ENCODE measurements around the gene BRCA1. TPM values are rescaled to one million over a fixed set of nuclear protein-coding genes. Genes with fewer than 3 reads are reported as not detected.

The BRCA1 gene
- total RNA-seq (2022; extraction: Qiagen RNA extraction): 20.3 to 28.5 TPM (median 26.2 TPM) in 5 replicates

DNA sequence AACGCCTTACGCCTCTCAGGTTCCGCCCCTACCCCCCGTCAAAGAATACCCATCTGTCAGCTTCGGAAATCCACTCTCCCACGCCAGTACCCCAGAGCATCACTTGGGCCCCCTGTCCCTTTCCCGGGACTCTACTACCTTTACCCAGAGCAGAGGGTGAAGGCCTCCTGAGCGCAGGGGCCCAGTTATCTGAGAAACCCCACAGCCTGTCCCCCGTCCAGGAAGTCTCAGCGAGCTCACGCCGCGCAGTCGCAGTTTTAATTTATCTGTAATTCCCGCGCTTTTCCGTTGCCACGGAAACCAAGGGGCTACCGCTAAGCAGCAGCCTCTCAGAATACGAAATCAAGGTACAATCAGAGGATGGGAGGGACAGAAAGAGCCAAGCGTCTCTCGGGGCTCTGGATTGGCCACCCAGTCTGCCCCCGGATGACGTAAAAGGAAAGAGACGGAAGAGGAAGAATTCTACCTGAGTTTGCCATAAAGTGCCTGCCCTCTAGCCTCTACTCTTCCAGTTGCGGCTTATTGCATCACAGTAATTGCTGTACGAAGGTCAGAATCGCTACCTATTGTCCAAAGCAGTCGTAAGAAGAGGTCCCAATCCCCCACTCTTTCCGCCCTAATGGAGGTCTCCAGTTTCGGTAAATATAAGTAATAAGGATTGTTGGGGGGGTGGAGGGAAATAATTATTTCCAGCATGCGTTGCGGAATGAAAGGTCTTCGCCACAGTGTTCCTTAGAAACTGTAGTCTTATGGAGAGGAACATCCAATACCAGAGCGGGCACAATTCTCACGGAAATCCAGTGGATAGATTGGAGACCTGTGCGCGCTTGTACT, at the start of gene BRCA1:
TSS of gene BRCA1 (minus strand) at position 232 of the 834 bp plus-strand sequence. CDS start 1,268 bp downstream, outside the sequence.

GRCh38 chr17:43170766-43171585, 45.8 kb upstream of the BRCA1 start, which contains the start of gene NBR1:
Gene NBR1, plus strand, starts transcription at chr17:43171214. Its CDS starts 4,586 bp downstream, at chr17:43175800.

GRCh38 chr17:43024407-43025289, 100.5 kb downstream of the BRCA1 start, which contains the start of gene RND2:
Gene RND2, plus strand, starts transcription at chr17:43025231. Its CDS starts 117 bp downstream, at chr17:43025348.

DNA sequence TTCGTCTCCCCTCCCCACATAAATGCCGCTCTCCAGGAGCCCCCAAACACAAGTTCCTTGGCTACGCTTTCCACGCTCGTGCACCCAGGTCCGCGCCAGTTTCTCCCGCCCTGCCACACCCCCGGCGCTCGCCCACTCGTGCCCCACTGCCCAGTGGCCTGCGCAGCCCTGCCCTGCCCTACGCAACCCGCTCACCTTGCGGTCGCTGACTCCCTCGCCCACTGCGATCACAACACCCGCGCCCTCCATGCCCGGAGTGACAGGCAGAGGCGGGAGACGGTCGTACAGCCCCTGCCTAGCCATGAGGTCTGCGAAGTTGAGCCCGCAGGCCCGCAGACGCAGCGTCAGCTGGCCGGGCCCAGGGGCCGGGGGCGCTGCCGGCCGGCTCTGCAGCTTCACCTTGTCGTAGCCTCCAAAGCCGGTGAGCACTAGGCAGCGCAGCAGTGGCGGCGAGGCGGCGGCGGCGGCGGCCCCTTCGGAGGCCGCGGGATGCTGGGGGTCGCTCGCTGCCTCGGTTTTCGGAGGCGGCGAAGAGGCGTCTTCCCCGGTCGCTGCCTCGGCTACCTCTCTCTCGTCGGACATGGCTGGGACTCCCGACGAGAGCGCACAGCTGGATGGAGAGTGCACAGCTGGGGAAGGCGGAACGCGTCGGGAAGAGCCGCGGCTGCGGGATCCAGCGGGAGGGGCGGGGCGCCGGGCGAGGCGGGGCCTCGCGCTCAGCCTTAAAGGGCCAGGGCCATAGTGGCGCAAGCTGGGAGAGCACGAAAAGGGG, 103.2 kb downstream of the BRCA1 start, which contains the start of gene VAT1:
TSS of gene VAT1 (minus strand) at position 645 of the 772 bp plus-strand sequence. CDS start at position 582, 63 bp downstream.

GRCh38 chr17:43006639-43007551, 118.3 kb downstream of the BRCA1 start, which contains the start of gene IFI35:
Gene IFI35, plus strand, starts transcription at chr17:43006784. Its CDS starts 164 bp downstream, at chr17:43006948.

DNA sequence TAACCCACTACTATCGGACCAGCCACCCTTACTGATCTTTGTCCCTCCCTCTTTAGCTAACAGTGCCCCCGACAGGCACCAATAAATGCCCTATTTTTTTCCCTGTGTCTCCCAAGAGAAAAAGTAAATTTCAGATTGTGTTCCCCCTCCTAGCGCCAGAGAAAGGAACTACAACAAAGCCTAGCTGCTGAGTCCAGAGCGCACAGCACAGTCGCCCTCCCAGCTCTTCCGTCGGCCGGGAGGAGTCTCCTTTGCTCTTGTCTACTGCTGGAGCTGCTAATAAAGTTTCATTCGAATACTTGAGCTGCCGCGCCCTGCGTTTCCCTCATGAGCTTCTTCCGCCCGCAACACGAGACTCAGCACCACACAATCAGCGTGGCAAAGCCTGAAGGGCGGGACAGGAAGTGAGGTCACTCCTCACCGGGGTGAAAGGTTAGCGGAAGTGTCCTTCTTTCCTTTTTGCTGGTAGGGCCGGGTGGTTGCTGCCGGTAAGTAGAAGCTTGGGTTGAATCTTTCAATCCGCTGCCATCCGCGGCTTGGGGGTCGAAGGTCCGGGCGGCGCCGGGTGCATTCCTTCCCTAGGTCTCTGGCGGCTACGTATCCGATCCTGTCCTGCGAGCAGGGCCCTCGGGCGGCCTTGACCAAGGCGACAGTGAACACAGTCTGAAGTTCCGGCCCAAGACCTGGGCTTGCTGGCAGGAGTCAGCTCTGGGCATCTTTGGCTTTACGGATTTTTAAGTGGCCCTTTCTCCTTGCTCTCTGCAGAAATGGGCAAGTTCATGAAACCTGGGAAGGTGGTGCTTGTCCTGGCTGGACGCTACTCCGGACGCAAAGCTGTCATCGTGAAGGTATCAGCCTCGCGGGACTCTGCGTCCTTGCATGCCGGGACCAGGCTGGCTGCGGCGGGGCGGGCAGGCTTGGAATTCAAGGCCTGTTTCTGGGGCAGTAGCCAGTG, 126.9 kb downstream of the BRCA1 start, which contains the start of gene RPL27:
TSS of gene RPL27 (plus strand) at position 436 of the 955 bp plus-strand sequence. CDS start at position 768, 332 bp downstream.

Other genes with a start within 250 kb of the BRCA1 start
- gene G6PC1, start 224.6 kb downstream of the BRCA1 start, total RNA-seq (2022; extraction: Qiagen RNA extraction): not detected in 5 replicates
- 53.3 to 63.0 TPM (median 57.0 TPM) in 5 replicates for gene AARSD1, start 160.9 kb downstream of the BRCA1 start, total RNA-seq (2022; extraction: Qiagen RNA extraction)
- gene PTGES3L, start 145.3 kb downstream of the BRCA1 start, total RNA-seq (2022; extraction: Qiagen RNA extraction): 0.67 to 1.4 TPM (median 1.2 TPM) in 5 replicates
- gene RUNDC1, start 144.8 kb downstream of the BRCA1 start, total RNA-seq (2022; extraction: Qiagen RNA extraction): 19.7 to 21.0 TPM (median 20.7 TPM) in 5 replicates
- gene RPL27, start 126.9 kb downstream of the BRCA1 start, total RNA-seq (2022; extraction: Qiagen RNA extraction): 2,812 to 3,317 TPM (median 2,997 TPM) in 5 replicates
- 17.4 to 21.8 TPM (median 18.7 TPM) in 5 replicates for gene IFI35, start 118.6 kb downstream of the BRCA1 start, total RNA-seq (2022; extraction: Qiagen RNA extraction)
- gene VAT1, start 103.0 kb downstream of the BRCA1 start, total RNA-seq (2022; extraction: Qiagen RNA extraction): 209 to 246 TPM (median 236 TPM) in 5 replicates
- 0.13 to 0.22 TPM (median 0.15 TPM) in 5 replicates for gene RND2, start 100.1 kb downstream of the BRCA1 start, total RNA-seq (2022; extraction: Qiagen RNA extraction)
- 33.5 to 47.4 TPM (median 43.8 TPM) in 5 replicates for gene NBR1, start 45.9 kb upstream of the BRCA1 start, total RNA-seq (2022; extraction: Qiagen RNA extraction)
- 0.82 to 1.5 TPM (median 0.96 TPM) in 5 replicates for gene TMEM106A, start 86.5 kb upstream of the BRCA1 start, total RNA-seq (2022; extraction: Qiagen RNA extraction)
- not detected in 5 replicates for gene CCDC200, start 103.3 kb upstream of the BRCA1 start, total RNA-seq (2022; extraction: Qiagen RNA extraction)
- gene RNU2-1, start 108.6 kb upstream of the BRCA1 start, total RNA-seq (2022; extraction: Qiagen RNA extraction): not detected in 5 replicates

Measured in A549 treated with CORT108297 at 1 μM for 4 hours (cell line).